GM12874 (cell line): ENCODE results near the gene FAM83C.

Source experiments
- CTCF ChIP-seq: IDR thresholded peaks from 2 replicates; pipeline ENCODE4 v1.5.1; 2011; ENCODE audit warnings: low read depth, mild to moderate bottlenecking, control low read depth, low read length, moderate library complexity; ENCODE audit not compliant: insufficient read depth

FAM83C gene

GRCh38 chr20:35271904-35272303 is 20.3 kb downstream of the FAM83C start:
- TF ChIP-seq CTCF = no peak

DNA sequence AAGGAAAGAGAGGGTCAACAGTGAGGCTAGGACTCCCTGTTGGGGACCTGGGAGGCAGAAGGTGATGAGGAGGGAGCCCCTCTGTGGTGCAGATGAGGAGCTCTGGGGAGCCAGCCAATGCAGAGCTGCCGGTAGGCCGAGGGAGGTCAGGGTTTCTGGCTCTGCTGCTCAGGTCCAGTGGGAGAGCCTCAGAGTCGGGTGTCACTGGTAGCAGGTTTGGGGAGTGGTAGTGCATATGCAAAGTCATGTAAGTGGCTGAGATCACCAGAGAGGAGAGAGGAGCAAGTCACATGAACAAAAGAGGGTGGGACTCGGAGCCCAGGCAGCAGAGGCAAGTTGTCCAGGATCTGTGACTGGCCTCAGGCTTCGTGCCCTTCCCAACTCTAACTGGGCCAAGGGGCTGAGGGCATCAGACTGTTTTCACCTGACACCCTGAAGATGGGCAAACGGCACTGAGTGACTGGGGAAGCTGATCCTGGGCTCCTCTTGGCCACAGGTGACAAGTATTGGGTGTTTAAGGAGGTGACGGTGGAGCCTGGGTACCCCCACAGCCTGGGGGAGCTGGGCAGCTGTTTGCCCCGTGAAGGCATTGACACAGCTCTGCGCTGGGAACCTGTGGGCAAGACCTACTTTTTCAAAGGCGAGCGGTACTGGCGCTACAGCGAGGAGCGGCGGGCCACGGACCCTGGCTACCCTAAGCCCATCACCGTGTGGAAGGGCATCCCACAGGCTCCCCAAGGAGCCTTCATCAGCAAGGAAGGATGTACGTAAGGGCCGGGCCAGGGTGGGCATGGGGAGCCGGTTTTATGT is 20.9 kb downstream of the FAM83C start:
- TF ChIP-seq CTCF = no peak

DNA sequence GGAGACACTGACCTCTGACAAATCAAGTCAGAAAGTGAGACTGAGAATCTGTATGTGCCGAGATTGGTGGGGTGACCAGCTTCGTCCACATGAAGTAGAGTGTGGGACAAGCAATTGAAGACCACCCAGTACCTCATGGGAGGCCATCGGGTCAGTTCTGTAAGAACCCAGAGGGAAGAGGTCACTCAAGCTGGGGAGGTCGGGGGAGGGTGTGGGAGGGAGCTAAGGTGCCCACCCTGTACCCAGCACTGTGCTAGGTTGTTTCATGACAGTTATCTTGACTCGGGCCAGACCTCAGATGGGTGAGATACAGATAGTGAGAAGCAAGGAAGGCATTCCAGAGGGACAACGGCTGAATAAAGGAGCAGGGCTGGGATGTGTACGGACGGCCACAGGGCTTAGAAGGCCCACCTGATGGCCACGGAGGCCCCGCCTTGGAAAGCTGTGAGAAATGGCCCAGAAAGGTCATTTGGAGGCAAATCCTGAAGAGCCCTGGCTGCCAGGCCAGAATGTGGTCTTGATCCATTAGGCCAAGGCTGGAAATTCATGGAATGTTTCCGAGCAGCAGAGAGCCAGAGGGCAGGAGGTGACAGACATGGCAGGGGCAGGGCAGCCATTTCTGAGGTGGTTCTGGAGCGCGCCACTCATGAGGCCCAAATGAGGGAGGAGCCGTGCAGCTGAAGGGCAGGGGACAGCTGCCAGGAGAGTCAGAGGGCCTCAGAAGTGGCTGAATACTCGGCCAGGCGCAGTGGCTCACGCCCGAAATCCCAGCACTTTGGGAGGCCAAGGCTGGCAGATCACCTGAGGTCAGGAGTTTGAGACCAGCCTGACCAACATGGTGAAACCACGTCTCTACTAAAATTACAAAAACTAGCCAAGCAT is 22.0 kb downstream of the FAM83C start:
- TF ChIP-seq CTCF = no peak

GRCh38 chr20:35269055-35269781 is 23.0 kb downstream of the FAM83C start:
- TF ChIP-seq CTCF = peak; percentile 86

- TF ChIP-seq CTCF = no peak
Measured at GRCh38 chr20:35267092-35267491, 25.1 kb downstream of the FAM83C start.

DNA sequence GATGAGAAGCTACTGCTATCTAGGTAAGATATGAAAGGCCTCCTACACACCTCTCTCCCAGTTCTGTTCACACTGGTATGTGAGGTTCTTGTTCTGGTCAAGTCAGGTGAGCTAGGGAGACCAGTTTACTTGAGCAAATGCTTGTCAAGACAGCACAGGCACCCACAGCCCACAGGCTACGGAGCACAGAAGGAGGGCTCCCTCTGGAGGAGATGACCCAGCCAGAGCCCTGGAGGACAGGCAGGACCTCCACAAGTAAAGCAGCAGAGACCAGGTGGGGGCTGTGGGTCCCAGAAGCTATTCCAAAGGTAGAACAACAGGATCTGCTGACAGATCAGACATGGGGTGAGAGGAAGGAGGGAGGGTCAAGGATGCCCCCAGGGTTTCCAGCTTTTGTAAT is 27.5 kb downstream of the FAM83C start:
- TF ChIP-seq CTCF = no peak
